Activated CD8-positive, alpha-beta T cell treated with anti-CD3 and anti-CD28 coated beads, Interleukin-2, amount 10 ng/mL, durations not matched to agents 7 days and 5 days (primary cell): ENCODE data around the gene RPS29. TPM values are rescaled to one million over a fixed set of nuclear protein-coding genes. Genes with fewer than 3 reads are reported as not detected.
"Not testable (repeated sequence)": the region's sequence is repeated elsewhere in the genome, so short reads cannot be mapped to it uniquely, and the experiment has no call there.

Experiments
- ATAC-seq: fragments of 150-1000 bp; cut with Tn5 transposase; one replicate; pipeline ENCODE4 v1.10.0; 2021; ENCODE audit warnings: moderate library complexity
- CTCF ChIA-PET: fragments of 350-600 bp; sonication (Branson Sonifier 250); formaldehyde crosslinking; loops from one replicate; lab custom pipeline; 2021; ENCODE audit warnings: antibody characterized with exemption; lab: Charles Lee
- POLR2A ChIA-PET: fragments of 350-600 bp; sonication (Branson Sonifier 250); formaldehyde crosslinking; loops from one replicate; lab custom pipeline; 2021; ENCODE audit warnings: antibody characterized with exemption; lab: Charles Lee
- DNase-seq: peaks from one replicate; pipeline ENCODE4 v3.0.0-alpha.2; 2020
- H3K27ac Mint-ChIP-seq: one replicate; pipeline ENCODE4 v1.8.0; 2021; ENCODE audit warnings: mild to moderate bottlenecking, mixed read lengths
- H3K27me3 Mint-ChIP-seq: one replicate; pipeline ENCODE4 v1.8.0; 2021; ENCODE audit warnings: low read depth, mixed read lengths
- H3K36me3 Mint-ChIP-seq: one replicate; pipeline ENCODE4 v1.8.0; 2021; ENCODE audit warnings: low read depth, mixed read lengths
- H3K4me1 Mint-ChIP-seq: one replicate; pipeline ENCODE4 v1.8.0; 2021; ENCODE audit warnings: low read depth, mixed read lengths
- H3K4me3 Mint-ChIP-seq: one replicate; pipeline ENCODE4 v1.8.0; 2021; ENCODE audit warnings: mild to moderate bottlenecking, mixed read lengths
- H3K9me3 Mint-ChIP-seq: one replicate; pipeline ENCODE4 v1.8.0; 2022; ENCODE audit warnings: mixed read lengths; ENCODE audit not compliant: insufficient read depth
- total RNA-seq, 2 experiments: library from RNA; stranded (reverse); gene quantifications; one replicate each; pipeline ENCODE4 v1.2.3, GENCODE V29; 2021

The RPS29 gene
- total RNA-seq, 2 experiments from 2014 or later, result 1,224 to 1,602 TPM

DNA sequence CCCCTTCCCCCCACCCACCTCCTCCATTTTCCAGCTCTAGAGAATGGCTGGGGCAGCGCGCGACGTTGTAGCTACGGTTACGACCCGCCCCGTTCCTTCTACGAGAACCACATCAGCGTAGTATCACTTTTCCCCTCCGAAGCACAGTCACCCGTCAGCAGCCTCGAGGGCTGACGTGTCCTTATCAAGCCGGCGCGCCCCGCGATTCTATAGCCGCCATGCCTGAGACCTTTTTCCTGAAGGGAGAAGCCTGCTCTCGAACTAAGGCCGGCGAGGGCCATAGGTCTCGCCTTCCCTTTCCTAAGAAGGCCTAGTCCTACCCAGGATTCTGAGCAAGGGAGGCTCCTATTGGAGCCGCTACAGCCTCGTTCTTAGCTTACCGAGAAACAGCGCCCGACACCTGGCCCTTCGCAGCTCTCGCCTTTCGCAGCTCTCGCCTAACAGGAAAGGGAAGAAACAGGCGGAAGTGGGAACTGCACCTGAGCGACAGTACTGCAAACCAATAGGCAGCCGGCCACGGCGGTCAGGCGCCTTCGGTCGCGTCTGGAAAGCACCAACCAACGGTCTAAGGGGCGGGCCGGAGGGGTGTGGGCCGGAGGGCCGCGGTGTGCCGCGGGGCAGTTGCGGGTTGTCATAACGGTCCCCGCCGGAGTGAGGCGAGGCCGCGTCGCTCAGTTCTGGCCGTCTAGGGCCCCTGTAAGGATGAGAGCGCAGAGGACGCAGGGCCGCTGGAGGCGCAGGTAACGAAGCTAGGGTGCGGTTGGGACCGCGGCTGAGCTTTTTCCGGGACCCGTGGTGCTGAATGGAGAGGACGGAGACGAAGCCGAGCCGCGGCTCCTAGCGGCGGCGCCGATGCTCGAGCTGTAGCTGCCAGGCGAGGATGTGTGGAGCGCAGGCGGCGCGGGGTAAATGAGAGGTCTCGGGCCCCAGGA is 34.3 kb upstream of the RPS29 start, which contains the start of the genes MGAT2 and RPL36AL:
Gene MGAT2 (plus strand): TSS at position 618 of the 932 bp plus-strand sequence. CDS start 470 bp downstream, outside the sequence.
Gene RPL36AL (minus strand): TSS at position 445 of the 932 bp plus-strand sequence. CDS start 1,522 bp downstream, outside the sequence.
- Mint-ChIP-seq H3K27ac (peak within 1 kb of the TSS; percentile 96), H3K27me3 (no peaks in the 10 kb centered on the region), H3K36me3 (peaks cover 74% of the 10 kb centered on the region), H3K4me1 (peaks cover 58% of the 10 kb centered on the region), H3K4me3 (peak within 1 kb of the TSS; percentile 93), H3K9me3 (no peaks in the 10 kb centered on the region)
- peak; percentile 97 for DNase-seq
- CTCF ChIA-PET, result interaction anchor here (0.6 to 6.7 kb wide), 23 partner anchors 9 to 381 kb away, joined by 3 to 118 read pairs (median 4); partner anchors contain the start of genes DNAAF2, KLHDC1, KLHDC2 and LRR1
- POLR2A ChIA-PET, result interaction anchor here (0.6 to 5.5 kb wide), 22 partner anchors 8 to 923 kb away, joined by 3 to 73 read pairs (median 6); partner anchors contain the start of genes DMAC2L, DNAAF2, KLHDC2 and L2HGDH
- ATAC-seq, result peak; percentile 91

DNA sequence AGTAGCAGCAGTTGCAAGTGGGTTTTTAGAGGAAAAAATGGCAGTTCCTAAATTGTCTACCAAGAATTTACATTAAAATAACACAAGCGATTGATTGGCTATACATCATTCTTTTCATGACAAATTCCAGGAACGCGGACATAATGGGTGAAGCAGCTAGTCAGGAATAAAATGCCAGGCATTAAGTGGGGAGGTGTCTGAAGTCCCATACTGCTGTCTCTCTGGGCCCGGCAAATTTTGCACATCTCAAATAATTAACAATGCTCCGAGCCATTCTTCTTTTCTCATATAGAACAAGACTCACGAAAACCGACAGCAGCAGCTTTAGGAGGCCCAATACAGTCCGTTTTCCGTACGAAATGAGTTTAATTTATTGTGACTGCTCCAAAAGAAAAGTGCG is 33.5 kb upstream of the RPS29 start:
- peaks cover 54% of the 10 kb centered on the region for H3K4me1 Mint-ChIP-seq

DNA sequence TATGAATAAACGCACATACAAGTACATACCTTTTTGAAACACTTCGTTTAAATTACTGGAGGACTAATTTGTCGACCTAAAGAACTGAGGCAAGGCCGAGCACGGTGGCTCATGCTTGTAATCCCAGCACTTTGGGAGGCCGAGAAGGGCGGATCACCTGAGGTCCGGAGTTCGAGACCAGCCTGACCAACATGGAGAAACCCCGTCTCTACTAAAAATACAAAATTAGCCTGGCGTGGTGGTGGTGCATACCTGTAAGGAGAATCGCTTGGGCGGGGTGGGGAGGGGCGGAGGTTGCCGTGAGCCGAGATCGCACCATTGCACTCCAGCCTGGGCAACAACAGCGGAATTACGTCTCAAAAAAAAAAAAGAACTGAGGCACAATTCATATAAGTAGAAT is 33.1 kb upstream of the RPS29 start:
- H3K9me3 Mint-ChIP-seq, H3K27me3 Mint-ChIP-seq, DNase-seq, ATAC-seq: not testable (repeated sequence)
- CTCF ChIA-PET, result interaction anchor here (1.3 to 2.3 kb wide), 3 partner anchors 32 to 74 kb away, joined by 3 to 17 read pairs (median 5); partner anchors contain the start of genes KLHDC1 and RPS29
- peak overlapping the region; percentile 96 for H3K27ac Mint-ChIP-seq
- H3K4me3 Mint-ChIP-seq, result peak overlapping the region; percentile 93
- POLR2A ChIA-PET, result interaction anchor here (1.7 to 5.5 kb wide), 6 partner anchors 12 to 149 kb away, joined by 8 to 73 read pairs (median 52); partner anchors contain the start of genes DNAAF2, KLHDC2, LRR1 and RPS29
- H3K4me1 Mint-ChIP-seq, result peaks cover 52% of the 10 kb centered on the region
- H3K36me3 Mint-ChIP-seq, result peaks cover 70% of the 10 kb centered on the region

More for the DNA sequence above, 33.5 kb upstream of the RPS29 start:
- Mint-ChIP-seq H3K4me3 (peak overlapping the region; percentile 93), H3K36me3 (peaks cover 71% of the 10 kb centered on the region), H3K27me3 (no peaks in the 10 kb centered on the region), H3K9me3 (no peaks in the 10 kb centered on the region), H3K27ac (peak overlapping the region; percentile 96)
- POLR2A ChIA-PET, result interaction anchor here (0.7 to 5.5 kb wide), 17 partner anchors 9 to 923 kb away, joined by 3 to 73 read pairs (median 8); partner anchors contain the start of genes DMAC2L, DNAAF2, KLHDC2 and L2HGDH
- CTCF ChIA-PET, result interaction anchor here (0.9 to 6.7 kb wide), 17 partner anchors 8 to 243 kb away, joined by 3 to 118 read pairs (median 5); partner anchors contain the start of genes DNAAF2, KLHDC1, LRR1 and NEMF
- no peak for ATAC-seq
- DNase-seq, result no peak

DNA sequence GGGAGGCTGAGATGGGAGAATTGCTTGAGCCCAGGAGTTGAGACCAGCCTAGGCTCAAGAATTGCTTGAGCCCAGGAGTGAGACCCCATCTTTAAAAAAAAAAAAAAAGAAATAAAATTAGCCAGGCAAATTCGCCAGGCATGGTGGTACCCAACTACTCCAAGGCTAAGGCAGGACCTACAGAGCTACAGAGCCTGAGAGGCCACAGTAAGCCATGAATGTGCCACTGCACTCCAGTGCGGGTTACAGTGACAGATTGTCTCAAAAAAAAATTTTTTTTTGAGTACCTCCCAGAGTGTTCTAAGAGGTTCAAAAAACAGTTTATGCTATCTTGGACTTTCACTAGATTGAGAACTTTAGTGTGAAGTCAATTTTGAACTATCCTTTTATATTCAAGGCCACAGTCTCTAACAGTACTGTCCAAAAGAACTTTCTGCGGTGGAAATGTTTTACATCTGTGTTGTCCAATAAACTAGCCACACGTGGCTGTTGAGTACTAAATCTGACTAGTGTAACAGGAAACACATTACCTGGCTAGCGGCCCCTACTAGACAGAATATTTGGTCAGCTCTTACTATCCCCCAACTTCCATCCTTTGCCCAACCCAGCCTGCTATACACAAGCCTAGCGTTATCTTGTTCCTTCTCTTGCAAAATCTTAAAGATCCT is 31.8 kb upstream of the RPS29 start:
- H3K27me3 Mint-ChIP-seq, result no peaks in the 10 kb centered on the region
- ATAC-seq (no peak), DNase-seq (no peak)
- ChIA-PET POLR2A (interaction anchor here (0.6 kb wide), 1 partner anchor 106 kb away, joined by 3 read pairs; no protein-coding TSS in a partner anchor), CTCF (no interaction called here)
- H3K4me1 Mint-ChIP-seq, result peaks cover 42% of the 10 kb centered on the region
- H3K36me3 Mint-ChIP-seq, result peaks cover 67% of the 10 kb centered on the region
- H3K27ac Mint-ChIP-seq, result peak overlapping the region; percentile 44
- H3K4me3 Mint-ChIP-seq, result peak overlapping the region; percentile 93
- no peaks in the 10 kb centered on the region for H3K9me3 Mint-ChIP-seq

DNA sequence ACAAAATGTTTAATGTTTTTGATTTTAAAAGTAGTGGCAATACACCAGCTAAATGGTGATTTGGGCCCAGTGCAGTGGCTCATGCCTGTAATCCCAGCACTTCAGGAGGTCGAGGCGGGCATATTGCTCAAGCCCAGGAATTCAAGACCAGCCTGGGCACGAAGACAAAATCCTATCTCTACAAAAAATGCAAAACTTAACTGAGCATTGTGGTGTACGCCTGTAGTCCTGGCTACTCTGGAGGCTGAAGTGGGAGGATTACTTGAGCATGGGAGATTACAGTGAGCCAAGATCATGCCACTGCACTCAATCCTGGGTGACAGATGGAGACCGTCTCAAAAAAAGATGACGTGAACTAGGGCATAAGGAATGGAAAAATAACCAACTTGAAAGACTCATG is 29.6 kb upstream of the RPS29 start:
- no peak overlapping the region for H3K27ac Mint-ChIP-seq
- peaks cover 38% of the 10 kb centered on the region for H3K4me1 Mint-ChIP-seq
- no peaks in the 10 kb centered on the region for H3K9me3 Mint-ChIP-seq
- H3K27me3 Mint-ChIP-seq, result no peaks in the 10 kb centered on the region
- ATAC-seq (no peak), DNase-seq (no peak)
- ChIA-PET POLR2A (no interaction called here), CTCF (interaction anchor here (1.6 kb wide), 1 partner anchor 19 kb away, joined by 4 read pairs; the partner anchor contains the start of gene DNAAF2)
- H3K4me3 Mint-ChIP-seq, result no peak overlapping the region
- peaks cover 61% of the 10 kb centered on the region for H3K36me3 Mint-ChIP-seq

DNA sequence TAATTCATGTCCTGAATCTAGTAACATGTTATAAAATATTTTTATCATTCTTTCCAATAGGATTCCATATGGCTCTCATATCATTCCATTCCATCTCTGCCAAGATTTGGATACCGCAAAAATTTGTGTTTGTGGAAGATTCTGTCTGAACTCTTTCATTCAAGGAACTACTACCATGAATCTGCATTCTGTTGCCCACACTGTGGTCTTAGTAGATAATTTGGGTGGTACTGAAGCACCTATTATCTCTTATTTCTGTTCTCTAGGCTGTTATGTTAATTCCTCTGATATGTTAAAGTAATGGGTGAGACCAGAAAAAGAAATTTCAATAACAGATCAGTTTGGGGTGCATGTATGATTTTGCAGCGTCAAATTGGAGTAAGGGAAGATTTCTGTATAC is 28.0 kb upstream of the RPS29 start:
- CTCF ChIA-PET, result interaction anchor here (1.6 kb wide), 1 partner anchor 20 kb away, joined by 4 read pairs; the partner anchor contains the start of gene DNAAF2

DNA sequence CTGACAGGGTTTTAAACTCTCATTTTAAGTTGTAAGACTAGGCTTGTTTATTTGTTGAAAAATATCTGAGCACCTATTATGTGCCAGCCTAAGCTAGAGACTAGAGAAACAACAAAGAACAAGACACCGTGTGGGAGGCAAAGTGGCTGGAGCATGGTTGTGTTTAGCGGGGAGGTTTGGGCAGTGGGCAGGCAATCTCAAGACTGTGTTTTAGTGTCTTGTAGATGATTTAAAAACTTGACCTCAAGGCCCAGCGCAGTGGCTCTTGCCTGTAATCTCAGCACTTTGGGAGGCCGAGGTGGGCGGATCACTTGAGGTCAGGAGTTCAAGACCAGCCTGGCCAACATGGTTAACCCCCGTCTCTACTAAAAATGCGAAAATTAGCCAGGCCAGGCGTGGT is 26.5 kb upstream of the RPS29 start:
- no peak for ATAC-seq
- no peaks in the 10 kb centered on the region for H3K27me3 Mint-ChIP-seq

More for the DNA sequence above, 28.0 kb upstream of the RPS29 start:
- H3K27ac Mint-ChIP-seq, result peak overlapping the region; percentile 31
- H3K36me3 Mint-ChIP-seq, result peaks cover 55% of the 10 kb centered on the region
- no peak overlapping the region for H3K4me3 Mint-ChIP-seq
- no peak for ATAC-seq
- no peaks in the 10 kb centered on the region for H3K27me3 Mint-ChIP-seq
- peaks cover 40% of the 10 kb centered on the region for H3K4me1 Mint-ChIP-seq
- DNase-seq, result no peak
- H3K9me3 Mint-ChIP-seq, result no peaks in the 10 kb centered on the region
- POLR2A ChIA-PET, result interaction anchor here (0.6 to 0.8 kb wide), 2 partner anchors 15 to 28 kb away, joined by 3 read pairs; partner anchors contain the start of gene RPS29

DNA sequence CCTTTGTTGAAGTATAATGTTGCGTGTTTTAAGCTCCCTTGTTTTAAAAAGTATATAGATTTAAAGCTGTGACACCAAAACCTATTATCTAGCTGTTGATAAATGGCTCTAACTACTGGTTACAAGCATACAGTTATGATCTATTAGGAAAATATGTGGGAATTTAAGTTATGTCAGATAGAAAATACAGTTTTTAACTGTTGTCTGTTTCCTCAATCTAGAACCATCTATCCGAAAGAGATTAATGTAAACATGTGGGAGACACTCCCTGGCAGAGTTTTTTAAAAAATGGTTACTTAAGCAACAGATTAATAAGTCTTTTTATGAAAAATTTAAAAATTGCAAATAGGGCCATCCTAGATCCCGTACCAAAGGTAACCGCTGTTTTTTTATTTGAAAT is 26.1 kb upstream of the RPS29 start:
- Mint-ChIP-seq H3K27ac (no peak overlapping the region), H3K4me1 (peaks cover 28% of the 10 kb centered on the region), H3K9me3 (no peaks in the 10 kb centered on the region), H3K4me3 (no peak overlapping the region), H3K36me3 (peaks cover 51% of the 10 kb centered on the region), H3K27me3 (no peaks in the 10 kb centered on the region)
- CTCF ChIA-PET, result interaction anchor here (0.9 to 2.6 kb wide), 2 partner anchors 8 to 9 kb away, joined by 3 to 10 read pairs; partner anchors contain the start of genes MGAT2 and RPL36AL
- POLR2A ChIA-PET, result interaction anchor here (1.4 kb wide), 1 partner anchor 9 kb away, joined by 3 read pairs; no protein-coding TSS in a partner anchor
- DNase-seq, result no peak
- ATAC-seq, result no peak

More for the DNA sequence above, 26.5 kb upstream of the RPS29 start:
- H3K9me3 Mint-ChIP-seq, result no peaks in the 10 kb centered on the region
- ChIA-PET POLR2A (no interaction called here), CTCF (interaction anchor here (0.9 to 2.6 kb wide), 2 partner anchors 8 to 9 kb away, joined by 3 to 10 read pairs; partner anchors contain the start of genes MGAT2 and RPL36AL)
- DNase-seq, result no peak
- H3K27ac Mint-ChIP-seq, result no peak overlapping the region
- peaks cover 31% of the 10 kb centered on the region for H3K4me1 Mint-ChIP-seq
- peaks cover 51% of the 10 kb centered on the region for H3K36me3 Mint-ChIP-seq
- H3K4me3 Mint-ChIP-seq, result no peak overlapping the region

DNA sequence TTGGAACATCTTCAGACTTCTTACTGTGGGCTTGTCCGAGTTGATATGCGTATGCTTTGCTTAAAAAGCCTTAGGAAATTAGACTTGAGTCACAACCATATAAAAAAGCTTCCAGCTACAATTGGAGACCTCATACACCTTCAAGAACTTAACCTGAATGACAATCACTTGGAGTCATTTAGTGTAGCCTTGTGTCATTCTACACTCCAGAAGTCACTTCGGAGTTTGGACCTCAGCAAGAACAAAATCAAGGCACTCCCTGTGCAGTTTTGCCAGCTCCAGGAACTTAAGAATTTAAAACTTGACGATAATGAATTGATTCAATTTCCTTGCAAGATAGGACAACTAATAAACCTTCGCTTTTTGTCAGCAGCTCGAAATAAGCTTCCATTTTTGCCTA is 21.4 kb upstream of the RPS29 start:
- Mint-ChIP-seq H3K4me1 (peaks cover 20% of the 10 kb centered on the region), H3K27me3 (no peaks in the 10 kb centered on the region), H3K9me3 (no peaks in the 10 kb centered on the region), H3K27ac (no peak overlapping the region), H3K36me3 (peaks cover 46% of the 10 kb centered on the region), H3K4me3 (no peak overlapping the region)
- POLR2A ChIA-PET, result interaction anchor here (0.6 to 1.2 kb wide), 4 partner anchors 9 to 161 kb away, joined by 3 to 5 read pairs (median 3); partner anchors contain the start of genes KLHDC2, LRR1, MGAT2 and RPL36AL
- CTCF ChIA-PET, result interaction anchor here (1.0 kb wide), 1 partner anchor 13 kb away, joined by 3 read pairs; no protein-coding TSS in a partner anchor
- no peak for DNase-seq
- ATAC-seq, result no peak

DNA sequence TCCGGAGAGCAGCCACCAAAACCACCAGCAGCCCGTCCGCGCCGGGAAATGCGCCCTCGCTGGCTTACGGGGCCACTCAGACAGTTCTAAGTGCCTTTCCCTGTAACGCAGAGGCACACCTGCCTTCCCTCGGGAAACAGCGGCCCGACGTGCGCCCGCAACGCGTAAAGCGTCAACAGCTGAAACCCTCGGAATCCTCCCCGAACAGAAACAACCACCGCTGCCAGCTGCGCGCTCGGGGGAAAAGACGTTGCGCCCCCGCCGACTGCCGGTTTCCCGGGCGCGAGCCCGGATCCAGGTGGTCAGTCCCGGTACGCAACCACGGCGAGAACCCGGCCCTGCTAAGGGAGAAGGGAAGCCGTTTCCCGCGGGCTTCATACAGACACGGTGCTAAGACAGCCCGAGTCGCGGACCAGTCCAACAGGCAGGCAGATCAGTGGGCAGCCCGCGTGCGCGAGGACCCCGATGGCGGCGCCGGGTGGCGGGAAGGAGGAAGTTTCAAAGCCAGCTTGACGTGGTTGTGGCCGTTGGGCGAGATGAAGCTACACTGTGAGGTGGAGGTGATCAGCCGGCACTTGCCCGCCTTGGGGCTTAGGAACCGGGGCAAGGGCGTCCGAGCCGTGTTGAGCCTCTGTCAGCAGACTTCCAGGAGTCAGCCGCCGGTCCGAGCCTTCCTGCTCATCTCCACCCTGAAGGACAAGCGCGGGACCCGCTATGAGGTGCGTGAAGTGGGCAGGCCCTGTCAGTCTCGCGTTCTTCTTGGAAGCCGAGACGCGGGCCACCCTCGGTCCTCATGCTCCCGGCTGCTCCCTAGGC is 12.5 kb upstream of the RPS29 start, which contains the start of gene LRR1:
Gene LRR1 (plus strand): TSS at position 456 of the 816 bp plus-strand sequence. CDS start 81 bp downstream, at position 537.
- H3K9me3 Mint-ChIP-seq, result no peaks in the 10 kb centered on the region
- POLR2A ChIA-PET, result interaction anchor here (0.5 to 5.6 kb wide), 16 partner anchors 9 to 373 kb away, joined by 3 to 112 read pairs (median 4); partner anchors contain the start of genes DNAAF2, KLHDC2, MGAT2 and RPL36AL
- H3K4me3 Mint-ChIP-seq, result peak within 1 kb of the TSS; percentile 99
- H3K27ac Mint-ChIP-seq, result peak within 1 kb of the TSS; percentile 99
- ATAC-seq (peak; percentile 86), DNase-seq (peak; percentile 90)
- H3K36me3 Mint-ChIP-seq, result peaks cover 31% of the 10 kb centered on the region
- CTCF ChIA-PET, result interaction anchor here (1.1 to 2.9 kb wide), 7 partner anchors 12 to 137 kb away, joined by 3 to 45 read pairs (median 5); partner anchors contain the start of genes KLHDC1, MGAT2, POLE2 and RPL36AL
- H3K4me1 Mint-ChIP-seq, result peaks cover 37% of the 10 kb centered on the region
- no peaks in the 10 kb centered on the region for H3K27me3 Mint-ChIP-seq
